ENCODE data around the gene MACROD1.

The MACROD1 gene

GRCh38 chr11:64120951-64121569 lies 44.9 kb downstream of the MACROD1 start:
- no peak overlapping the region for H3K4me3 ChIP-seq (ENCODE audit: low read length)
- no peak for DNase-seq (ENCODE audit: low read depth, low spot score)

DNA sequence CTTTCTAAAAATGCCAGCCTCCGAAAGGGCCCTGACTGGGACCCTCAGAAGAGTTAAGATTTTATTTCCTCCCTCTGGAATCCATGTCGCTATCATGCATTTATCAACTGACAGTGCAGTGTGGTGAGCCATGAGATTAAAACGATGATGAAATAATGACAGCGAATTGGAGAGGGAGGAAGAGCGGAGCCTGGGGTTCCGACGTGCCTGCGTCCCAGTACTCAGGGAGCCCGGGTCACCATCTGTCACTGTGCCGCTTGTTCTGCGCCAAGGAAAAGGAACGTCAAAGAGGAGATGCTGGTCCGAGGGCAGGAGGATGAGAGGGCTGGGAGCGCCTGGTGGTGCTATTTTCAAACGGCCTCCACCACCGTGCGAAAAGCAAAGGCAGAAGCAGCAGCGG lies 46.2 kb downstream of the MACROD1 start:
- DNase-seq (ENCODE audit: low read depth, low spot score) = no peak
- no peak overlapping the region for H3K4me3 ChIP-seq (ENCODE audit: low read length)

DNA sequence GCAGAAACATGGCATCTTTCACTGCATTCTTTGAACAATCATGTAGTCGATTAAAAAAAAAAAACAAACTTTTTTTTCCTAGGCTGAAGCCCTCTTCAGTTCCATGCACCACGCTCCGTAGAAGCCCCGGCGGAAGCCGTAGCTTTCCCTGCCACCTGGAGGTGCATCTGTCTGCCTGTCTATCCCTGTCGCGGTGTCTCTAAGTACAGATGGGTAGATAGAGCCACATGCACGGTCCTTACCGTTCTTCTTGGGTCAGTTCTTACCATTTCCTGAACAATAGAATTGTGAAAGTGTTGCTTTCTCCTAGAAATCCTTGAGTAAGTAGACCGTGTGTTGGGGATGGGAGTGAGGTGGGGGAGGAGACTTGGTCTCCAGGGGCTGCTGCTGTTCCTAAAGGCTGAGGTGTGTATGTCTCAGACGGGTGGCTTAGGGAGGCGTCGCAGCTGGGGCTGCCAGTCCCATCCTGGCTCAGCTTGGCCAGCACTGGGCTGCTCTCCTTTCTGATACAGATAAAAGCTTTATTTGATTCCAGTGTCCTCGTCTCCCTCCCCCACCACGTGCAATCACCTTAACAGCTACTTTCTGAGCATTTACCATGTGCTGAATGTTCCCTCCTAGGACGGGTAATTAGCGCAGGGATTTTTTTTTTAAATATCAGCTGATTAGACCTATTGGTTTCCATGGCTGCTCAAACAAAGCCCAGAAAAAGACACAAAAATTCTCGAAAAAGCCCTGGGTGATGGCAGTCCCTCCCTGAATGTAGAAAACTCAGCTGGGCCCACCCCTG lies 46.8 kb downstream of the MACROD1 start:
- no peak for DNase-seq (ENCODE audit: low read depth, low spot score)
- H3K4me3 ChIP-seq (ENCODE audit: low read length) = no peak overlapping the region

- H3K4me3 ChIP-seq (ENCODE audit: low read length) = no peak overlapping the region
- no peak for DNase-seq (ENCODE audit: low read depth, low spot score)
Measured at GRCh38 chr11:64117763-64118459, 48.0 kb downstream of the MACROD1 start.

DNA sequence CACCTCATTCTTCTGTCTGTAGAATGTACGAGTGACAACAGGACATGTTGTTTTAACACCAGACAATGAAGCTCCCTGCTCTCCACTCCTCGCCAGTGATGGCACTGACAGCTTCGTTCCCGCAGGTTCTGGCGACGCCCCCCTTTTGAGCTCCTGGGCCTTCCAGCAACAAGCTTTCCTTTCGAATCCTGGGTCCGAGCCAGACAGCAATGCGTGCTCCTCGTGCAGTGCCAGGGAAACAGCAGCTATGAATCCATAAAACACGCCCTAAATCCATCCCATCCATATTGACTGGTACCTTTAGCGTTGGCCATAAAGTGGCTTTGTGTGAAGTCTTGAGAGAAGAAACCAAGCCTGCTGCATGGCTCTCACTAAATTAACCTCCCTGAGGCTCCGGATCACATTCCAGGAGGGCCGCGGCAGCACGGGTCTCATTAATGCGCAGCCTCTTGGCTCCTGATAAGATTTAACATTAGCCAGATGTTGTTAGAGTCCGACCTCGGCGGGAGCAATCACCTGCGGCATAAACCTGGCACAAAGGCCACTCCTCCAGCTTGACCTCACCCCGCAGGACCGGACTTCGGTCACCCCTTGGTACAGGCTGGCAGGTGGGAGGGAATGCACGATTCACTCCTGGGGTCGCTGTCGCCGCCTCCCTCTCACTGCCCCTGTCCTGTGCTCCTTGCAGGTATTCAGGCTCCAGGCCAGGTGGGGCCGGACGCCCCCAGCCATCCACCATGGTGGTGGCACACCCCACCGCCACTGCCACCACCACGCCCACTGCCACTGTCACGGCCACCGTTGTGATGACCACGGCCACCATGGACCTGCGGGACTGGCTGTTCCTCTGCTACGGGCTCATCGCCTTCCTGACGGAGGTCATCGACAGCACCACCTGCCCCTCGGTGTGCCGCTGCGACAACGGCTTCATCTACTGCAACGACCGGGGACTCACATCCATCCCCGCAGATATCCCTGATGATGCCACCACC lies 50.1 kb downstream of the MACROD1 start:
- no peak for DNase-seq (ENCODE audit: low read depth, low spot score)
- H3K4me3 ChIP-seq (ENCODE audit: low read length) = no peak overlapping the region

- DNase-seq (ENCODE audit: low read depth, low spot score) = no peak
- no peak overlapping the region for H3K4me3 ChIP-seq (ENCODE audit: low read length)
Measured at GRCh38 chr11:64114231-64114630, 51.7 kb downstream of the MACROD1 start.

DNA sequence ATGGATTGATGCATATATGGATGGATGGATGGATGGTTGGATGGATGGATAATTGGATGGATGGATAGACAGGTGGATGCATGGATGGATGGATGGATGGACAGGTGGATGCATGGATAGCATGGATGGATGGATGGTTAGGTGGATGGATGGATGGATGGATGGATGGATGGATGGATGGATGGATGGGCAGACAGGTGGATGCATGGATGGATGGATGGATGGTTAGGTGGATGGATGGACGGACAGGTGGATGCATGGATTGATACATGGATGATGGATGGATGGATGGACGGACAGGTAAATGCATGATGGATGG lies 52.5 kb downstream of the MACROD1 start:
- no peak overlapping the region for H3K4me3 ChIP-seq (ENCODE audit: low read length)
- DNase-seq (ENCODE audit: low read depth, low spot score) = no peak

DNA sequence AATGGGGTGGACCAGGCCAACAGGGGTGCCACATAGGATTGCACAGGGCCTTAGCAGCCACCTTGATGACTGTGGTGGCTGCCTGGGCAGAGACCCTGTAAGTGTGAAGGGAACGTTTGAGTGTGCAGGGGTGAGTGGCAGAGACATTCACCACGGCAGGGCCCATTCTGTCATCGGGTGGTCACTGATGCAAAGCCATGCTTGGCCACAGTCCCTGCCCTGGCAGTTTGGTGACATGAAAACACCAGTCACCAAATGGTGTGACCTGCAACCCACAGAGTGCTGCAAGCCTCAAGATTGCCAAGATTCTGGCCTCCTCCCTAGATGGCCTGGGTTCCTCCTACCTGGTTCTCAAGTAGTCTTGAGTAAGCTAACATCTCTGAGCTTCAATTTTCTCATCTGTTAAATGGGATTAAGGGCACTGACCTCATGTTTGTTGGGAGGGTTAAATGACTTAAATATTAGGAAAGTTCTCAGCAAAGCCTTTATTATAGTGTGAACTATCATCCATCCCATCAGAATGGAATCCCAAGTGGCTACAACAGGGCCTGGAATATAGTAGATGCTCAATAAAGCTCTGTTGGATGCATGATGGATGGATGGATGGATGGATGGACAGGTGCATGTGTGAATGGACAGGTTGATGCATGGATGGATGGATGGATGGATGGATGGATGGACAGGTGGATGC lies 53.0 kb downstream of the MACROD1 start:
- DNase-seq (ENCODE audit: low read depth, low spot score) = no peak
- no peak overlapping the region for H3K4me3 ChIP-seq (ENCODE audit: low read length)

GRCh38 chr11:64110465-64111375 lies 55.2 kb downstream of the MACROD1 start:
- no peak overlapping the region for H3K4me3 ChIP-seq (ENCODE audit: low read length)
- no peak for DNase-seq (ENCODE audit: low read depth, low spot score)

DNA sequence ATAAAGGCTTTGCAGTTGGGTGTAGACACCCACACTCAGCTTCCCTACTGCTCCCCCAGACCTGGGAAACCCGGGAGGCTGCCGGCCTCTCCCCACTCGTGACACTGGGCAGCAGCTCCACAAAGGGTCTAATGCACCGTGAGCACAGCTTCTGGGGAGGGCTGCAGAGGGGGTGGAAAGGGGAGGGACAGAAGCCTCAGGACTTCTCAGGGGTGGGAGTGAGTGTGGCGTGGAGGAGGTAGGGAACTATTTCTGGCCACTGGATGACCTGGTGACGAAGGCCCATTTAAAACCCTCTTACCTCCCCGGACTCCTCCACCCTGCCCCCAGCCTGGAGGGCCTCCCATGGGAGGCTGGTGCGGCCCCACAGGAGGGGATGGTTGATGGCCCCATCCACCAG lies 56.6 kb downstream of the MACROD1 start:
- no peak for DNase-seq (ENCODE audit: low read depth, low spot score)
- H3K4me3 ChIP-seq (ENCODE audit: low read length) = no peak overlapping the region

DNA sequence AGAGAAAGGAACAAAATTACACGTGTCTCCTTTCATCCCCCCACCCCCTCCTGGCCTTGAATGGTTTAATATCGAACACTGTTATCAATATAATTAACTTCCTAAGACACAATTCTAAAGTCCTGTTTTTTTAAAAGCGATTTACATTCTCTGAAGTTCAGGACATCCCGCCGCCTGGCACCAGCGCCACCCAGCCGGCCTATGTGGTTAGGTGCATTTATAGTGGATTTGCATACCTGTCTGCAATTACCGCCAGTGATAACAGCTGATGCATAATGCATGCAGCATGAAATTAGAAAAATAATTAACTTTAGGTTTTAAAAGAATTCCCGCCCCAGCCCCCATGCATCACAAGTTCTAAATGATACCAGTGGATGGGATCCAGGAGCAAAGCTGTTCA lies 58.6 kb downstream of the MACROD1 start:
- H3K4me3 ChIP-seq (ENCODE audit: low read length) = no peak overlapping the region

GRCh38 chr11:64104632-64105031 lies 61.3 kb downstream of the MACROD1 start:
- H3K4me3 ChIP-seq (ENCODE audit: low read length) = no peak overlapping the region

More for the DNA sequence above, 58.6 kb downstream of the MACROD1 start:
- DNase-seq (ENCODE audit: low read depth, low spot score) = no peak

DNA sequence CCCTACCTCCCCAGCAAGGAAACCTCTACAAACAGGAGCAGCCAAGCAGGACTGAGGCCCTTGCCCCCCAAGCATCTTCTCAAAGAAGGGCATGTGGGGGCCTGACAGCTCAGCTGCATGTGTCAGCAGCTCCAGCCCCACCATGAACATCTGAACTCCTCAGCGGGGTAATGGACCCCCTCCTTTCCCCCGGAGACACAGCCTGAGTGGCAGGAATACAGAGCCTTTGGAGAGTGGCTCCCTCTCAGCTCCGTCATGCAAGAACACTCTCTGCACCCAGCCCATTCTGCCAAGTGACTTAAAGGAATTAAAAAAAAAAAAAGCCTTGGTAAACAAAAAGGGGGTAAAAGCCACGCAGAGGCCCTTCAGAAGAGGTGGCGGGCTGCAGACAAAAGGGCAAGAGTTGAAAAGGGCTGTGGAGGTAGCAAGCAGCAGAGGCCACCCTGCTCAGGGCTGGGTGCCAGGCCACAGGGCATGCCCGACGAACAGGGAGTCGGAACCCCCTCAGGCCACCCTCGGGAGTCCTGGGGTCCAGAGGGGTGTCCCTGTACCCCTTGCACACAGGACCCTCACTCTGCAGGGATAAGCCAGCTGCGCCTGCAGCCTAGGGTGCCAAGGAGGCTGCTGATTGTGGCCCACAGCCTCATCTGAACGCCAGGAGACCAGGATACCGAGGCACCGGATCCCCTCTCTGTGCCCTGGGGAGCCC lies 62.5 kb downstream of the MACROD1 start:
- no peak for DNase-seq (ENCODE audit: low read depth, low spot score)

More at GRCh38 chr11:64104632-64105031, 61.3 kb downstream of the MACROD1 start:
- DNase-seq (ENCODE audit: low read depth, low spot score) = no peak

GRCh38 chr11:64102005-64102738 lies 63.7 kb downstream of the MACROD1 start:
- no peak overlapping the region for H3K4me3 ChIP-seq (ENCODE audit: low read length)
- DNase-seq (ENCODE audit: low read depth, low spot score) = no peak

More for the DNA sequence above, 62.5 kb downstream of the MACROD1 start:
- no peak overlapping the region for H3K4me3 ChIP-seq (ENCODE audit: low read length)

DNA sequence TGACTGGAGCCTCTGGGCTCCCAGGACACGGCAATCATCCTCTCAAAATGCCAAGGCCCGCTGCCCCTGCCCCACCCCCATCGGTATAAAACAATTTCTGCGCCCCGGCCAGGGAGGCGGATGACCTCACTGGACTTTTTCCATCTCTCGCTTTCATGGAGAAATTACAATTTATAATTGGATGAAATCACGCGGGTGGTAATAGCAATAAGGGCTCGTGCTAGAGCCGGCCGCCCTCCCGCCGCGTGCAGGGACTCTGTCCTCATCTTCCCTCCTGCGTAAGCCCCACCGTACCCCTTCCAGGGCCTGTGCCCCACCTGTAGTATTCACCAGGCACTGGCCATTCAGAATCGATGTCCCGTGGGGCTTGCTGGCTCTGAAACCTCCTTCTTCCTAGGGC lies 64.5 kb downstream of the MACROD1 start:
- no peak overlapping the region for H3K4me3 ChIP-seq (ENCODE audit: low read length)
- no peak for DNase-seq (ENCODE audit: low read depth, low spot score)

- DNase-seq (ENCODE audit: low read depth, low spot score) = no peak
- H3K4me3 ChIP-seq (ENCODE audit: low read length) = no peak overlapping the region
Measured at GRCh38 chr11:64100782-64101353, 65.0 kb downstream of the MACROD1 start.
